Measurements from ENCODE around the gene P2RX4. TPM values are rescaled to one million over a fixed set of nuclear protein-coding genes. Genes with fewer than 3 reads are reported as not detected.

P2RX4 gene
- total and polyA plus RNA-seq, 9 of the 15 experiments (the other 6 are each of a cell fraction or from before 2014, with no cell fraction given): 6.6 to 21.5 (median 11.7) TPM

GRCh38 chr12:121260091-121260490, 50.2 kb downstream of the P2RX4 start:
- 86% methylated on average over 6 of the region's 7 CpGs for WGBS (ENCODE audit: insufficient coverage, low coverage, missing lambda C conversion rate)
- H3K9ac ChIP-seq (ENCODE audit: insufficient read depth in 1 of 2, low read depth in 2 of 2, low read length in 2 of 2): no peak overlapping the region
- peaks cover 51% of the 10 kb centered on the region for H3K36me3 ChIP-seq (ENCODE audit: control insufficient read depth, insufficient read depth, low read length)
- intact Hi-C loops (cut with micrococcal nuclease) (no loop called here), in situ Hi-C loops (cut with MboI) (no loop called here)
- no peak for ATAC-seq
- no peak for DNase-seq (ENCODE audit: extremely low read depth in 1 of 4, low spot score in 3 of 4)
- no peaks in the 10 kb centered on the region for H4K20me1 ChIP-seq (replicated peaks; ENCODE audit: control insufficient read depth, insufficient read depth, low read length)
- no peak for FAIRE-seq
- H3K79me2 ChIP-seq (ENCODE audit: control insufficient read depth, insufficient read depth, low read length): no peaks in the 10 kb centered on the region
- H3K9me1 ChIP-seq (ENCODE audit: control insufficient read depth, insufficient read depth, low read length): no peaks in the 10 kb centered on the region
- H3K4me3 ChIP-seq: no peak overlapping the region
- no peak overlapping the region for H3K4me2 ChIP-seq (ENCODE audit: insufficient read depth, low read length)
- ChIA-PET CTCF (ENCODE audit: low intra/inter-chr PET ratio) (no interaction called here), POLR2A (interaction anchor here (1.2 kb wide), 1 partner anchor 12 kb away, joined by 3 read pairs; no protein-coding TSS in a partner anchor)
- H3K27ac ChIP-seq (ENCODE audit: extremely low read depth, low read depth, low read length): no peak overlapping the region
- no TSS peak for BruUV-seq (replicated peaks)
- no peaks in the 10 kb centered on the region for H3K9me3 ChIP-seq (replicated peaks; ENCODE audit: control insufficient read depth, insufficient read depth, low read depth, low read length)
- H2AFZ ChIP-seq (ENCODE audit: low read depth, low read length): no peak overlapping the region
- no peaks in the 10 kb centered on the region for H3K4me1 ChIP-seq (replicated peaks in 1 of 2; ENCODE audit: control insufficient read depth in 2 of 2, insufficient read depth in 2 of 2, low read length in 2 of 2)
- H3K27me3 ChIP-seq (ENCODE audit: control insufficient read depth in 2 of 2, insufficient read depth in 2 of 2, low read length in 2 of 2): no peaks in the 10 kb centered on the region
- no peak for TF ChIP-seq FUS (optimal IDR thresholded peaks at IDR 0.05; ENCODE audit: low read depth, low read length)
- TF ChIP-seq KLF16 (IDR thresholded peaks at IDR 0.05): no peak
- no peak for TF ChIP-seq MGA (IDR thresholded peaks at IDR 0.05)
- no peak for TF ChIP-seq BCOR (IDR thresholded peaks at IDR 0.05)
- TF ChIP-seq RAD21 (CRISPR knock-in tag; conservative IDR thresholded peaks at IDR 0.05 in 1 of 2, IDR thresholded peaks at IDR 0.05 in 1 of 2): no peak
- no peak for TF ChIP-seq NEUROD1 (IDR thresholded peaks at IDR 0.05; ENCODE audit: borderline replicate concordance, low read depth, low read length, partially characterized antibody)
- no peak for TF ChIP-seq ETS1 (conservative IDR thresholded peaks at IDR 0.05; ENCODE audit: control insufficient read depth, low read depth, low read length)
- TF ChIP-seq MTA3 (IDR thresholded peaks at IDR 0.05; ENCODE audit: borderline replicate concordance): no peak
- TF ChIP-seq RHOXF2B (CRISPR knock-in tag; conservative IDR thresholded peaks at IDR 0.05): no peak
- no peak for TF ChIP-seq ZNF77 (CRISPR knock-in tag; IDR thresholded peaks at IDR 0.05)
- TF ChIP-seq SNIP1 (IDR thresholded peaks at IDR 0.05; ENCODE audit: low read depth): no peak
- no peak for TF ChIP-seq DMBX1 (CRISPR knock-in tag; IDR thresholded peaks at IDR 0.05; ENCODE audit: borderline replicate concordance)
